Adipose tissue (tissue), 3 donors: ENCODE data around the gene HDAC7. TPM values are rescaled to one million over a fixed set of nuclear protein-coding genes. Genes with fewer than 3 reads are reported as not detected.

Experiments used
- H3K27ac ChIP-seq: one replicate; pipeline ENCODE4 v1.5.1; 2013; ENCODE audit warnings: low read depth, low read length
- WGBS, 3 donors: extraction: QIAGEN DNeasy Blood & Tissue Kit; methylation state at CpG; one replicate each; pipeline ENCODE4 v1.1.7; 2013; 5-methylcytosine and 5-hydroxymethylcytosine counted together
- polyA plus RNA-seq, 3 donors: library from polyadenylated mRNA; stranded (reverse); fragments of 200-250 nt; gene quantifications; one replicate each; pipeline ENCODE4 v1.2.3, GENCODE V29; 2013
- donor health status: healthy with polysubstance abuse.
- donor health status: Bipolar disorder and iron deficiency.
- donor health status: healthy.

HDAC7 gene
- polyA plus RNA-seq, 3 donors, result 18.9 to 107 (median 59.0) TPM

DNA sequence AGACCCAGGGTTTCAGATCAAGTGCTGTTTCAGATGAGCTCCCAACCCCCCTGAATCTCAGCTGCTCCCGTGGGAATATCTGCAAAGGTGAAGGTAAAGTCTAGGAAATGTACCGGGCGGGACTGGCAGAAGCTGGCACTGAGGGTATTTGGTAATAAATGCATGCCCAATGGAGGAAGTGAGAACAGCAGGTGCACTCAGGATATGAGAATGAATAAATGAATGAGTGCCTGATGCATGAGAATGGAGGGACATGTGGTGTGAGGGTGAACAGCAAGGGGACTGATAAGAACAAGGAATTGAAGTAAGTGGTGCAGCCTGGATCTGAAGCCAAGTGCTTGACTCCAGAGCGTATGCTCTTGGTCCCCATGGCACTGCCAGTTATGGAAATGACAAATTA lies 72.6 kb downstream of the HDAC7 start:
- H3K27ac ChIP-seq, result no peak overlapping the region
- WGBS, 3 donors, result 78 to 85% (median 81%) methylated on average over 4 of the region's 4 CpGs

DNA sequence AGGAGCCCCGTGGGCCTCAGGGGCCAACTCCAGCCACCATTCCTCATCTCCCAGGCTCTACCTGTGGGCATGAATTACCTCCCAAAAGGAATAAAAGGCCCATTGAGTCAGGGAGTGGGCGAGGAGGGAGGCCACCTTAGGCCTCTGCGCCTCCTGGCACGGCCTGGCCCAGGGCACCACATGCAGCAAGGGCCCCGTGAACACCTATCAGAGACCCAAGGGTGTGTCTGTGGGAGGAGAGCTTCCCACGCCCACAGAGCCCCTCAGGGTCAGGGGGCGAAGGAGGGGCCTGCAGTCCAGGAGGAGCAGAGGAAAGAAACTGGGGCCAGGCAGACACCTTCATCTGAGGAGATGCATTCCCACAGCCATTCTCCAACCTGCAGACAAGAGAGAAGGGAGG lies 73.2 kb downstream of the HDAC7 start:
- WGBS, 3 donors, result 84 to 92% (median 88%) methylated on average over 7 of the region's 7 CpGs

DNA sequence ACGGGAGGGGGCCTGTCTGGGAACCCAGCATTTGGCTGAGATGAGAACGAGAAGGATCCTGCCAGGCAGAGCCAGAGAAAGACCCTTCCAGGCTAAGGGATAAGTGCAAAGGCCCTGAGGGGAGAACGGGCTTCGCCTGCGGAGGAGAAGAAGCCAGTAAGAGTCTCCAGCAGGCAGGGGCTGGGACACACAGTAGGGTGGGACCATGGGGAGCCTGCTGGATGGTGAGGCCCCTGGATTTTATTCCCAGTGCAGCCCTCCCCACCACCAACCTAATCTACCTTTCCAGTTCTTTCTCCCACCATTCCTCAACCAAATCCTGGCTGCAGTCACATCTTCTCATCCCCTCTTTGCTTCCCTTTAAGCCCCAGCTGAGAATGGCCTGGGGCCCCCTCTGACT lies 73.6 kb downstream of the HDAC7 start:
- 85 to 97% (median 88%) methylated on average over 5 of the region's 5 CpGs for WGBS, 3 donors
- H3K27ac ChIP-seq, result no peak overlapping the region

More for the DNA sequence above, 73.2 kb downstream of the HDAC7 start:
- no peak overlapping the region for H3K27ac ChIP-seq

DNA sequence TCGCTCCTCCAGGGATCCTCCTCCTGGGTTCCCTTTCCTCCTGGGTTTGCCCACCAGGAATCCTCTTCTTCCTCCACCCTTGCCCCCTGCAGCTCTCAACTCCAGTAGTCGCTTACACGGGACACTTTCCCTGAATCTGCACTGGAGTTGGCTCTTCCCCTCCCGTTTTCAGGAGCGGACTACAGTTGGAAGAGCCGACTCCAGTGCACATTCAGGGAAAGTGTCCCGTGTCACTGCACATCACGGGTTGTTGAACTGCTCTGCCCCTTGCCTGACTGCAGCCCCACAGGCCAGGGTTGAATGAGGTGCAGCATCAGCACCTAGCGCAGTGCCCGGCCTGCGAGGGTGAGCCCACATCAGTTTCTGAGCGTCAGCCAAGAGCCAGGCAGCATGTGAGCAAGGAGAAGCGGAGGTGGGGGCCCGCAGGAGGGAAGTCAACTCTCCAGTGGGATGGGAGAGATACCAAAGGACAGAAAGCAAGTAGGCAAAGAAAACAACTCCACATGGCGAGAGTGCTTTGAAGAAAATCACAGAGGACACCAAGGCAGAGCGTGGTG lies 74.1 kb downstream of the HDAC7 start:
- WGBS, 3 donors, result 81 to 87% (median 82%) methylated on average over 16 of the region's 16 CpGs
- H3K27ac ChIP-seq, result no peak overlapping the region

DNA sequence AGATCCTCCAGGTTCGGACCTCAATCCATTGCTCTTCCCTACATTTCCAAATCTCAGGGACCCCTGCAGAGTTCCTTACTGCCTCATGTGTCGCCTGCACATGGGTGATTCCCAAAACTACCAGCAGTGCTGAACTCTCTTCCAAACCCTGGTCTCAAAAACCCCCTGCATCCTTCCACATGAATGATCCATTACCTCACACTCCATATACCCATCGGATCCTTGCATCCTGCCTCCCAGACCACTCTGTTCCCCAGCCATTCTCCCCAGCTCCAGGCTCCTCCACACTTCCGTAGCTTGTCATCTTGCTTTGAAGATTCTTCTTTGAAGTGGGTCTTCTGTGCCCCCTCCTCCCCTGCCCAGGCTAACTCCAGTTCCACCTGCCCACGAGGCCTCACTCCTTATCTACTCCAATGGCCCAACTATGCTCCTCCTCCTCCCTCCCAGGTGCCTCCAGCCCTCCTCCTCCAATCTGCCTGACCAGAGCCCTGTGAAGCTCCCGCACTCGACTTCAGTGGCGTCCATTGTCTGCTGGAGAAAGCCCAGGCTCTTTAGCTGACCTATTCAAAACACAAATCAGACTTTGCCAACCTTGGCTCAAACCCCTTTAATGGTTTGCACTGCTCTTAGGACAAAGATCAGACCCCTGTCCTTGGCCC lies 74.8 kb downstream of the HDAC7 start:
- no peak overlapping the region for H3K27ac ChIP-seq
- 76 to 85% (median 82%) methylated on average over 8 of the region's 8 CpGs for WGBS, 3 donors

DNA sequence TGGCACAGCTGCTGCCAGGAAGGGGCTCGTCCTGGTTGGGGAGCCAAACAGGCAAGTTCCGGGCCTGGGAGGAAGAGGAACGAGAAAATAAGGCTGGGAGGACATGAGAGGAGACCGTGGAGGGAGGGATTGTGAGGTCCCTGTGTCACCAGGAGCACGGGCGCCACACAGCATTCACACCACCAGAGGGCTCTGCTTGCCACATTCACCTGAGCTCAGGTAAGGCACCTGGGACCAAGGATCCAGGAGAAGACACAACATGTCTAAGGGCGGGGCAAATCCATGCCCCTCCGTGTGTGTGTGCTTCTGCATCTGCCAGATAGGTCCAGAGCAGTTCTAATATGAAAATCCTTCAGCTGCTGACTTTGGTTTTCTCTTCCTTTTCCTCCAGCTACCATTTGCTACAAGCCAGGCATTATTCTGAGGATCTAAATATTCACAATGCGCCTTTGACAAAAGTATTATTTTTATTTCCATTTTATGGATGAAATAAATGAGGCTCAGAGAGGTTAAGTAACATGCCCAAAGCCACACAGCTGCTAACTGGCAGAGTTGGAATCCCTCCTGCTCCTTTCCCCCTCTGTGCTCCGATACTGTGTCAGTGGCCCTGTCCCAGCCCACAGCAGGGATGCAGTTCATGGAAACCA lies 75.6 kb downstream of the HDAC7 start:
- WGBS, 3 donors, result 32 to 59% (median 56%) methylated on average over 10 of the region's 10 CpGs
- H3K27ac ChIP-seq, result no peak overlapping the region

DNA sequence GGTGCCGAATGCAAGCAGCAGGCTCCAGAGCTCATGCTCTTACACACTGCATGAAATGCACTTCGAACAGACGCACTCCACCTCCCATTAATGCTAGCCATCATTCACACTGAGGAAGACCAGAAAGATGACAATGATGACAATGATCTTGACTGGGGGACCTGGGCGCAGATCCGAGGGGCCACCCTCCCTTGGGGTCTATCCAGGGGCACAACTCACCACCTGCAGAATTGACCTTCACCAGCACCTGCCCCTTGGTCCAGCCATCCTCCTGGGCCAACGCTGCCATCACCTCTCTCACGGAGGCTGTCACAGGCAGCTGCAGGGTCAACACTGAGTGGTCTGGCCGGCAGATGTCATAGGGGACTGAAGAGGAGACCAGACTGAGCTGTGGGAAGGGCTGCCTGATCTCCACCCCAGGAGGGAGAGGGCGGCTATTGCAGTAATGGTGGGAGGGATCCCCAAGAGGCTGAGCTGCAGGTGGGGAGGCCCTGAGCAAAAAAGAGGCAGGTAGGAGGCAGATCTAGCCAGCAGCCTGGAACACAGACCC lies 76.3 kb downstream of the HDAC7 start:
- 67 to 88% (median 87%) methylated on average over 9 of the region's 9 CpGs for WGBS, 3 donors
- no peak overlapping the region for H3K27ac ChIP-seq

DNA sequence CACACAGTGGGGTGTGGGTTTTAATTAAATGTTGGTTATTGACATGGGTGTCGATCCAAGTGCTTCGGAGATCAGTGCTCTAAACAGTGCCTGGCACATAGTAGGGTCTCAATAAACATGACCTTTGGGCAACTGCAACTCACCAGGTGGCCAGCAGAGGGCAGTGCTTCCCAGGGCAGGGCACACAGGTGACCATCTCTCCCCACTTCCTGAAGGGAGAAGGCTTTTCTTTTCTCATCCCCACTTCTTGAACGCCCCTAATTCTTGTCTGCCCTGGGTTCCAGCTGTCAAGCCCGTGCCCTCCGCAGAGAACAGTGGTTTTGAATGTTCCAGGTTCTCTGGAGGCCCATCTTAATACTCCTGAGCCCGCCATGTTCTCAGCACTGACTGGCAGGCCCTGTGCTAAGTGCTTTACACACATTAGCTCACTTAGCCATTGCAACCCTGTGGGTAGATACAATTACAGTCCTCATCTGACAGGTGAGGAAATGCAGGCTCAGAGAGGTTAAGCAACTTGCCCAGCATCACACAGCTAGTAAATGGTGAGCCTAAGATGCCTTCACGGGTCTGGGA lies 77.4 kb downstream of the HDAC7 start:
- WGBS, 3 donors, result 63 to 70% (median 67%) methylated on average over 7 of the region's 7 CpGs
- H3K27ac ChIP-seq, result no peak overlapping the region

DNA sequence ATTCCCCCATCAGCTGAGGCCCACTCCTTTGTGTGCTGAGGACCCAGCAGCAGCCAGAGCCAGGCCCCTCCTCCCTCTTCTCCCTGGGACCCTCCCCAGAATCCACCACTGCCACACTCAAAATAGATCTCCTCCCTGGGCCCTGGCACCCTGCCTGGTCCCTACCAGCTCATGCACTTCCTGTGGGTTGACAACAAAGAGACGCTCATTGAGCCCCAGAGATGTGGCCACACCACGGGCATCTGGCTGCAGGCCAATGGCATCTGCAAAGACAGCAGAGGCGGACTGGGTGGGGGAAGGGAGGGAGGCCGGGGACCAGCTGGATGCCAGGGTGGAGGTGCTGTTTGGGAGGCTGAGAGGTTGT lies 78.4 kb downstream of the HDAC7 start:
- H3K27ac ChIP-seq, result no peak overlapping the region
- 17 to 24% (median 17%) methylated on average over 4 of the region's 4 CpGs for WGBS, 3 donors

DNA sequence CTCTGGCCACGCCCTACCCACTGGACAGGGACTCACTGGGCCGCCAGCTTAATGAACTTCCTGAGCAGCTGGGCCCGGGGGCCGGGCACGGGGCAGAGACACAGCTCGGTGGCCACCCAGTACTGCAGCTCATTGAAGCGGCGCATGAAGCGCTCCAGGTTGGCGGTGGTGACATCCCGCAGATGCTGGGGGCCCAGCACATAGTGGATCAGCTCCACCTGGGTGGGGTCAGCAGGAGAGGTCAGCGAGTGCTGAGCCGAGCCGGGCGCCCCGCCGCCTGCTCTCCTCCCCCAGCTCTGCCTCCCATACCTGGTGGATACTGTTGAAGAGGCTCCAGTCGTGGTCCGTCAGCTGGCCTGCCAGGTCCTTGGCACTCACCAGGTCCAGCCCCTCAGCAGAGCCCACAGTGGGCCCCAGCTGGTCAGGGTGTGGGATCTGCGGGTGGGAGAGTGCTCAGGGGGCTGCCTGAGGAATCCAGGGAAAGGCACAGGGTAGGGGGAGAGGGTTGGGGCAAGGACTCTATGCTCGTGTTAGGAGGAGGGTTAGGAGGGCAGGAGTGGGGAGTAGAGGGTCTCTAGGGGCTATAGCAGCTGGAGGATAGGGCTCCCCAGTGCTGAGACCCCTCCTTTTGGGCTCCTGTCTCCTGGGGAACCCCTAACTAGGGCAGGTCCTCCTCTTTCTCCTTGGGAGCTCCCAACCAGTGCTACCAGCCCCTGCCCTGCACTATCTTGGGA lies 78.9 kb downstream of the HDAC7 start:
- WGBS, 3 donors, result 60 to 78% (median 63%) methylated on average over 21 of the region's 21 CpGs
- no peak overlapping the region for H3K27ac ChIP-seq

DNA sequence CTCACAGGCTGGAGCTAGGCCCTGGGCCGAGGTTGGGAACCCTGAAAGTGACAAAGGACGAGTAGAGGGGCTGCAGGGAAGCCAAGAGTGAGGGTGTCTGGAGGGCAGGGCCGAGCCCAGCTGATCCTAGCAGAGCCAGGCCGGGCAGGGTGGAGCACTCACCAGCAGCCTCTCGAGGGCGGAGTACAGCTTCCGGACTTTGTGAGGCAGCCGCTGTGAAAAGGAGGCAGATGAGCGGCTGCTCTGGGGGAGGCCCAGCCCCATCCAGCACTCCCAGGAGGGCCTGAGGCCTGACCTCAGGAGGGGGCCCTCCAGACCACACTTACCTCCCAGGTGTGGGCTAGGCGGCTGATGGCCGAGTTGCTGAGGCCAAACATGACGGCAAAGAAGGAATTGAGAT lies 79.7 kb downstream of the HDAC7 start:
- no peak overlapping the region for H3K27ac ChIP-seq
- WGBS, 3 donors, result 66 to 78% (median 71%) methylated on average over 12 of the region's 12 CpGs

DNA sequence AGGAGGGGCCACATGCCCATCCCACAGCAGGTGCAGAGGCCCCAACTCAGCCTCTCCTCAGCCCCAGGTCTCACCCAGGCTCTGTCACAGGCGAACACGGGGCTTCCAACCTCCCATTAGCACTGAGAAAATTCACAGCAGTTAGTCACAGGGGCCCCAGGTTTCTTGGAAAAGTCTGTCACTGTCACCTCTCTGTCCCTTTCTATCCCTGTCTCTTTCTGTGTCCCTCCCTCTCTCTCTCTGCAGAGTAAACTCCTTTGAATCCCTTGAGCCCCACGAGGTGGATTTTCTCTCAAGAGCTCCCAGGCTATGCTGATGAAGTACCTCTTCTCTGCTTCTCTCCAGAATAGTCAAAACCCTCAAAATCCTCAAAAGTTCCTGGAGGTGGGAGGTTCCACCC lies 80.4 kb downstream of the HDAC7 start:
- no peak overlapping the region for H3K27ac ChIP-seq
- WGBS, 3 donors, result 78 to 94% (median 90%) methylated on average over 3 of the region's 3 CpGs

DNA sequence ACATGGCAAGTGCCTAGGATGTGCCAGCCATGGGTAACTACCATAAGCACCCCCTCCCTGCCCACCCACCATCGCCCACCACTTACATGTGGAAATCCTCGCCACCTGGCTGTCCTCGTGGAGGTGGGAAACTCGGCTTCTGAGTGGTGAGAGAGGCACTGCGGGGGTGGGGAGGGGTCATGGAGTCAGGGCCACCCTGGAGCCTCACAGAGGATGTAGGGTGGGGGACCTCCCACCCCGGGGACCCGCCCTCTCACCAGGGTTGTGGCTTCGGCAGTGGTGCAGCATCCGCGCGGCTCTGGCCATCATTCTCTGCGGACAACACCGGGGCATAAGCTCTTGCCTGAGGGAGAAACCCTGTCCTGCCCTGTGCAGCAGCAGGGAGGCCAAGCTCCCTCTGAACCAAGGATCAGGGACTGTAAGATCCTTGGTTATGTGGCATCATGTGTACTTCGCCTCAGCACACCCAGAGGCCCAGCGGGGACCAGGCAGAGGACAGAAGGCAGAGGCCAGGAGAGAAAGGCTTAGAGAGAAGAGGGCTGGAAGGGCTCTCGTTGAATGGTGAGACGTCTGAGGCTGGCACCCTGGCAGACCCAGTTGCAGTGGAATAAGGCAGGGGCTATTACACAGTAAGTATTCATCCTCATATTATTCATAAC lies 81.6 kb downstream of the HDAC7 start:
- WGBS, 3 donors, result 84 to 89% (median 84%) methylated on average over 17 of the region's 17 CpGs
- H3K27ac ChIP-seq, result no peak overlapping the region

DNA sequence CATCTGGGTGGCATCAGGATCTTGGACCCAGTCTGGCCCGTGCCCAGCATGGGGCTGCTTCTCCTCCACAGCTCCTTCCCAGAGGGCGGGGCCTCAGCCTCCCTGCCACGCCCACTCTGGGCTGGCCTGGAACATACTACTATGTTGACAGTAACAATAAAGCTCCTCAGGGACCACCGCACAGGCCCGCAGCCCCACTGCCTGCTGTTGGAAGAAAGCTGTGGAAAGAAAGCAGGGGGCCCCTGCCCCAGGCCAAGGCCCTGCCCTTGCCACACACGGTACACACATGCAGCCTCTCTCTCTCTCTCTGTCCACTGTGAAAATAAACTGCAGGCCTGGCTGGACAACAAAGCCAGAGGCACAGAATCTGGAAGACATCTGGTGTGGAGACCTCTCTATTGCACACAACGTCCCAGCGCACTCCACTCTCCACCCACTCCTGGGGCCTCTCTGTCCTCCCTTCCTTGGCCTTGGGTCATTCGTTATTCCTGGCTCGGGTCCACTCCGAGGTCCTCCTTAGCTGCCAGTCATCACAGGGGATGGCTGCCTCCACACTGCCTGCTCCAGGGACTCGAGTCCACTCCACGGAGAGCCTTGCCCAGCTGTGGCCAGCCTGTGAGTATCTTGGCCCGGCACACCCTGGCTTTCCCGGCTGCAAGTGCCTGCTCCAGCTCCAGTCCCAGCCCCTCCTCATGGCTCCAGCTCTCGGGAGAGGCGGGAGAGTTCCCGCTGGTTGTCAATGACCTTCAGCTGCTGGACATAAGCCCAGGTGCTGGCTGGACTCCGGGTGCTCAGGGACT lies 82.6 kb downstream of the HDAC7 start:
- H3K27ac ChIP-seq, result no peak overlapping the region
- WGBS, 3 donors, result 14 to 41% (median 31%) methylated on average over 19 of the region's 19 CpGs

DNA sequence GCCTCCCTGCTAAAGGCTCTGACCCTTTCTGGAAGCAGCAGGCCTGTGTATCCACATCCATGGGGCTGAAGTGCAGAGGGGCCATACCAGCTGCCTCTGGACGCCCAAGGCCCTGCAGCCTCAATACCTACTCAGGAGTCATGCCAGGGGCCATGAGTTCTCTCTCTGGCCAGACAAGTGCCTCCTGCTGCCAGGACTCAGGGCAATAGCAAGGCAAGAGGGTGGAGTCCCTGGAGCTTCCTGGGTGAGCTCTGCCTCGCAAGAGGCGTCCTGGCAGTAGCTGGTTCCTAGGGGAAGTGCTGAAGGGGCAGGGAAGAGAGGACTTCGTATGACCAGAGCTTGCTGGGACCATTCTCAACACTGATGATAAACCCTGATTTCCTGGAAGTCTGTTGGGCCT lies 83.5 kb downstream of the HDAC7 start:
- WGBS, 3 donors, result 53 to 80% (median 53%) methylated on average over 4 of the region's 4 CpGs
- H3K27ac ChIP-seq, result no peak overlapping the region

DNA sequence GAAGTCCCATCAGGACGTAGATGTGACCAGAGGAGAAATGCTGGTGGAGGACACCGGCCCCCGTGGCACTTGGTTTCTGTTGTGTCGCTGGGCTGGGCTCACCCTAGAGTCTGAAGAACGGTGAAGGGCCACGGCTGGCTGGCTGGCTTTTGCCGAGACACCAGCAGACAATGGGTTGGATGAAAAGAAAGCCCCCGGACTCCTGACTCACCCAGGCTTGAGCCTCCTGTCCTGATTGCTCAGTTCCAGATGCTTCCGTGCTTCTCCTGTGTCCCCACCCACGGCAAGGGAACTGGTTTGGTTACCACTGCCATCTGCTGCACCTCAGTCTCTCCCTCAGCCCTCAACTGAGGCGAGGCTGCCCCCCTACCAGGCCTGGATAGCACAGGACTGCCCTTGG lies 84.1 kb downstream of the HDAC7 start:
- no peak overlapping the region for H3K27ac ChIP-seq
- WGBS, 3 donors, result 86 to 93% (median 90%) methylated on average over 11 of the region's 11 CpGs

DNA sequence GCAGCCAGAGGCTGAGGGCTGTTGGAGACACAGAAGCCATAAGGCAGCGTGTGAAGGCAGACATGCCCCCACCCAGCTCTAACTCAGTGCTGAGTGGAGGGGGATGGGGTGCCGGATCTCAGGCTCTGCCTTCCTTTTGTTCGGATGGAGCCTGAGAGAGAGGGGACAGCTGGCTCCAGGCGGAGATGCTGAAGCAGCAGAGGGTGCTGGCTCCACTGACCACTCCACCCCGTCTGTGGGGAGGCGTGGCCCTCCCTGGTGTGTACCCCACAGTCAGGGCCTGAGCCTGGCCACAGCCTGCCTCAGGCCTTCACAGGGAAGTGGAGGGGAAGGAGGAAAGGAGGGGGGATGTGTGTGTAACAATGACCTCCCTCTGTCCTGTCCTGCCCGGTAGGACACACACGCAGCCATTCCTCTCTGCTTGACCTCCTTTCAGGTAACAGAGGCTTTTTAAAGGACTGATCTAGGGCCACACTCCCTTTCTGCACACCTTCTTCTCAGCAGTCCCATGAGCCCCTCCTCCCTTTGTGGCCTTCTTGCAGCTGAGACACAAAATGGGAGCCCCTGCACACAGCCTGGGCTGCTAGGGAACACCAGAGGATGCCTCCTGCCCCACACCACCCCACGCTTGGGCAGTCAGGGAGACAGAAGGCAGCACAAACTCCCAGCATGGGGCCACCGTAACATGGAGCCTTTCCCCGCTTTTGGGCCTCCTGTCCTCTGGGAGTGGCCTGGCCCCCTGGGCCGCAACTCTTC lies 84.8 kb downstream of the HDAC7 start:
- WGBS, 3 donors, result 72 to 87% (median 73%) methylated on average over 11 to 12 of the region's 12 CpGs
- no peak overlapping the region for H3K27ac ChIP-seq
